Measurements from ENCODE around the gene KAT2B.
A peak's percentile ranks its signal among the peaks of the same experiment; 100 is the strongest.
"Not testable (repeated sequence)": the region's sequence is repeated elsewhere in the genome, so short reads cannot be mapped to it uniquely, and the experiment has no call there.

Gene KAT2B

GRCh38 chr3:20039765-20040547 lies at the start of gene KAT2B:
KAT2B (plus strand) TSS chr3:20040446; CDS start chr3:20040478, 32 bp downstream.
- DNase-seq (ENCODE audit: low read depth in 2 of 2, low spot score in 1 of 2), result peak; percentile 61 to 70

- no peak for DNase-seq (ENCODE audit: low read depth in 2 of 2, low spot score in 1 of 2)
Observed at GRCh38 chr3:19994796-19995195, 45.5 kb upstream of the KAT2B start.

- DNase-seq (ENCODE audit: low read depth in 2 of 2, low spot score in 1 of 2), result no peak
Observed at GRCh38 chr3:19997502-19997901, 42.7 kb upstream of the KAT2B start.

- DNase-seq (ENCODE audit: low read depth in 2 of 2, low spot score in 1 of 2), result no peak
Observed at GRCh38 chr3:20001932-20002331, 38.3 kb upstream of the KAT2B start.

- no peak for DNase-seq (ENCODE audit: low read depth in 2 of 2, low spot score in 1 of 2)
Observed at GRCh38 chr3:20007960-20008359, 32.3 kb upstream of the KAT2B start.

- DNase-seq (ENCODE audit: low read depth in 2 of 2, low spot score in 1 of 2), result no peak
Observed at GRCh38 chr3:20008646-20009045, 31.6 kb upstream of the KAT2B start.

- no peak for DNase-seq (ENCODE audit: low read depth in 2 of 2, low spot score in 1 of 2)
Observed at GRCh38 chr3:20012164-20012563, 28.1 kb upstream of the KAT2B start, which contains the start of gene PP2D1. PP2D1 (minus strand) TSS chr3:20012264; CDS start chr3:20012072, 192 bp downstream.

GRCh38 chr3:20013396-20013795 lies 26.9 kb upstream of the KAT2B start:
- no peak for DNase-seq (ENCODE audit: low read depth in 2 of 2, low spot score in 1 of 2)

GRCh38 chr3:20015525-20015924 lies 24.7 kb upstream of the KAT2B start:
- DNase-seq (ENCODE audit: low read depth in 2 of 2, low spot score in 1 of 2), result no peak

GRCh38 chr3:20016076-20016475 lies 24.2 kb upstream of the KAT2B start:
- not testable (repeated sequence) for DNase-seq (ENCODE audit: low read depth in 2 of 2, low spot score in 1 of 2)

GRCh38 chr3:20022954-20023622 lies 17.2 kb upstream of the KAT2B start:
- DNase-seq (ENCODE audit: low read depth in 2 of 2, low spot score in 1 of 2), result no peak

- DNase-seq (ENCODE audit: low read depth in 2 of 2, low spot score in 1 of 2), result no peak
Observed at GRCh38 chr3:20023623-20024405, 16.4 kb upstream of the KAT2B start.

GRCh38 chr3:20027136-20027535 lies 13.1 kb upstream of the KAT2B start:
- no peak for DNase-seq (ENCODE audit: low read depth in 2 of 2, low spot score in 1 of 2)

- no peak for DNase-seq (ENCODE audit: low read depth in 2 of 2, low spot score in 1 of 2)
Observed at GRCh38 chr3:20028905-20029331, 11.3 kb upstream of the KAT2B start.

GRCh38 chr3:20031939-20032338 lies 8.3 kb upstream of the KAT2B start:
- not testable (repeated sequence) for DNase-seq (ENCODE audit: low read depth in 2 of 2, low spot score in 1 of 2)

GRCh38 chr3:20035019-20035418 lies 5.2 kb upstream of the KAT2B start:
- DNase-seq (ENCODE audit: low read depth in 2 of 2, low spot score in 1 of 2), result no peak

GRCh38 chr3:20037255-20037996 lies 2.8 kb upstream of the KAT2B start:
- no peak for DNase-seq (ENCODE audit: low read depth in 2 of 2, low spot score in 1 of 2)

GRCh38 chr3:20038699-20039465 lies 1.4 kb upstream of the KAT2B start:
- DNase-seq (ENCODE audit: low read depth in 2 of 2, low spot score in 1 of 2), result no peak

- DNase-seq (ENCODE audit: low read depth in 2 of 2, low spot score in 1 of 2), result no peak
Observed at GRCh38 chr3:20039466-20039764, 831 bp upstream of the KAT2B start.

GRCh38 chr3:20040548-20041196 lies 426 bp downstream of the KAT2B start:
- DNase-seq (ENCODE audit: low read depth in 2 of 2, low spot score in 1 of 2), result peak in 1 of 2 donors; percentile 41

All from stimulated activated CD8-positive, alpha-beta memory T cell treated with anti-CD3 and anti-CD28 coated beads, Interleukin-4, amount 100 ng/mL, for 1 hour (primary cell).